Measurements from ENCODE around the gene UROC1. TPM values are rescaled to one million over a fixed set of nuclear protein-coding genes. Genes with fewer than 3 reads are reported as not detected.

UROC1 gene
- total and polyA plus RNA-seq, 5 donors from 2014 or later = not detected

GRCh38 chr3:126459111-126459762 is 58.3 kb downstream of the UROC1 start:
- Histone ChIP-seq H3K9me3 (ENCODE audit: control insufficient read depth in 2 of 2, low read length in 2 of 2) (no peaks in the 10 kb centered on the region), H3K4me3 (ENCODE audit: low read depth, low read length) (no peak overlapping the region), H3K4me1 (ENCODE audit: control insufficient read depth, insufficient read depth, low read length, poor library complexity, severe bottlenecking) (no peaks in the 10 kb centered on the region), H3K36me3 (ENCODE audit: control insufficient read depth, insufficient read depth, low read length) (peaks cover 83% of the 10 kb centered on the region), H3K27me3 (ENCODE audit: control insufficient read depth, insufficient read depth, low read length) (no peaks in the 10 kb centered on the region), H3K27ac (ENCODE audit: insufficient read depth, low read length, poor library complexity, severe bottlenecking) (no peak overlapping the region)
- Mint-ChIP-seq H3K9me3 (no peaks in the 10 kb centered on the region), H3K27ac (peak overlapping the region in 1 of 3 donors; percentile 38), H3K27me3 (no peaks in the 10 kb centered on the region), H3K4me3 (no peak overlapping the region), H3K4me1 (peaks cover 5 to 26% (median 19%) of the 10 kb centered on the region in 4 donors), H3K36me3 (peaks cover 53% of the 10 kb centered on the region)
- no peak for DNase-seq
- no peak for ATAC-seq (ENCODE audit: low read depth in 2 of 2)

DNA sequence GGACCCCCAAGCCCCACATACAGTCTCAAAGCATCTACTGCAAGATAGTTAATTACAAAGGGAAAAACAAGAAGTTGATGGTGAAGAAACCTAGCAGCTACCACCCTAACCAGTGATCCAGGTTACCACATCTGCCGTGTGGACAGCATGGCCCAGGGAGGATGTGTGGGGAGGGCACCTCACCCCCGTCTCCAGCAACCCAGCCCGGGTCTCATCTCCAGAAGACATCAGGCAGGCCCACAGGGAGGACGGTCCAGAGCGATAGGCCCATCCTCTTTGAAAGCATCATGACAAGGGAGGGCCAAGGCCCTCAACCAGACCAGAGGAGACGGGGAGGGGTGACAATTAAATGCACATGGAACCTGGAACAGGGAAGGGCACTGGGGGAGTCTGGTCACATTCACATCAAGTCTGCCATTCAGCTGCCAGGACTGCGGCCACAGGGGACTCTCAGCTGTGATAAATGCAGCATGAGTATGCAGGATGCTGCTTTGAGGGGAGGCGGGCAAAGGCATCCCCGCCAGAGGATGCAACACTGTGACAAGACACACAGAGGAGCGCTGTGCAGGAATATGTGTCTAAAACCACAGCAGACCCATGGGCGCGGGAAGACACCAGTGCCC is 60.7 kb downstream of the UROC1 start:
- Mint-ChIP-seq H3K4me1 (peaks cover 5 to 26% (median 19%) of the 10 kb centered on the region in 4 donors), H3K27ac (no peak overlapping the region), H3K36me3 (peaks cover 45% of the 10 kb centered on the region), H3K4me3 (no peak overlapping the region), H3K27me3 (no peaks in the 10 kb centered on the region), H3K9me3 (no peaks in the 10 kb centered on the region)
- no peak for ATAC-seq (ENCODE audit: low read depth in 2 of 2)
- Histone ChIP-seq H3K9me3 (ENCODE audit: control insufficient read depth in 2 of 2, low read length in 2 of 2) (no peaks in the 10 kb centered on the region), H3K27me3 (ENCODE audit: control insufficient read depth, insufficient read depth, low read length) (no peaks in the 10 kb centered on the region), H3K36me3 (ENCODE audit: control insufficient read depth, insufficient read depth, low read length) (peaks cover 83% of the 10 kb centered on the region), H3K4me1 (ENCODE audit: control insufficient read depth, insufficient read depth, low read length, poor library complexity, severe bottlenecking) (no peaks in the 10 kb centered on the region), H3K4me3 (ENCODE audit: low read depth, low read length) (no peak overlapping the region), H3K27ac (ENCODE audit: insufficient read depth, low read length, poor library complexity, severe bottlenecking) (no peak overlapping the region)
- no peak for DNase-seq

GRCh38 chr3:126456211-126456610 is 61.4 kb downstream of the UROC1 start:
- no peak overlapping the region for H3K27ac ChIP-seq (ENCODE audit: insufficient read depth, low read length, poor library complexity, severe bottlenecking)
- H3K36me3 Mint-ChIP-seq = peaks cover 44% of the 10 kb centered on the region
- no peaks in the 10 kb centered on the region for H3K27me3 ChIP-seq (ENCODE audit: control insufficient read depth, insufficient read depth, low read length)
- H3K36me3 ChIP-seq (ENCODE audit: control insufficient read depth, insufficient read depth, low read length) = peaks cover 83% of the 10 kb centered on the region
- no peaks in the 10 kb centered on the region for H3K9me3 ChIP-seq (ENCODE audit: control insufficient read depth in 2 of 2, low read length in 2 of 2)
- DNase-seq (no peak), ATAC-seq (ENCODE audit: low read depth in 2 of 2) (no peak)
- peaks cover 5 to 26% (median 20%) of the 10 kb centered on the region in 4 donors for H3K4me1 Mint-ChIP-seq
- no peaks in the 10 kb centered on the region for H3K9me3 Mint-ChIP-seq
- no peaks in the 10 kb centered on the region for H3K4me1 ChIP-seq (ENCODE audit: control insufficient read depth, insufficient read depth, low read length, poor library complexity, severe bottlenecking)
- H3K4me3 ChIP-seq (ENCODE audit: low read depth, low read length) = no peak overlapping the region
- H3K27ac Mint-ChIP-seq = no peak overlapping the region
- H3K27me3 Mint-ChIP-seq = no peaks in the 10 kb centered on the region
- no peak overlapping the region for H3K4me3 Mint-ChIP-seq

DNA sequence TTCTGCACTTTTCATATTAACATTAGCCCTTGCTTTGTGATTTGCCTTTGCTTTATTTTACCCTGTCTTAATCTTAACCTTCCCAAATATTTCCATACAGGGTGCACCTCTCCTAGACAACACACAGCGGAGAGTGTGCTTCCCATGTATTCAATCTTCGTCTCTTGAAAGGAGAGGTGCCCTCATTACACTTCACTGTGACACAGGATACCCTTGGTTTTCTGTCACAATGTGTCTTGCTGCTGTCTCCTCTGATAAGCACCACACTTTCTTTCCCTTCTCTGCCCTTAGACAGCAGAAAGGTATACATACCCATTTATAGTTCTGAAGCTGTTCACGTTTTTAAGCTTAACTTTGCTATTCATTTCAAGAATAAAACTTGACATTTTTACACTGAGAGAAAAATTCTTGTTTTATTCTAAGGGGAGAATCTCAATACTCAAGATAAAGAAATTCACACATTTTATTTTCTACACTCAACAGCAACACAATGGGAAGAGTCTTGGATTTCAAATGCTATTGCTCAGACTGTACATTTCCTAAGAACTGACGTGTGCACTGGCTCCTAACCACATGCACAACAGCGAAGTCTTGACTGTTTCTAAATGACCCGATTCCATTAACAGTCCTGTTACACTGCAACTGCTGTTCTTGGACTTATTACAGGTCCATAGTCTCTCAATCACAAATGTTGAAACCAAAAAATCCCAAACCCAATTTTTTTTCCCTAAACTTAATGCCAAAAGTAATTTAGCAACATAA is 63.0 kb downstream of the UROC1 start:
- no peak overlapping the region for H3K4me3 ChIP-seq (ENCODE audit: low read depth, low read length)
- peaks cover 42% of the 10 kb centered on the region for H3K36me3 Mint-ChIP-seq
- H3K27ac ChIP-seq (ENCODE audit: insufficient read depth, low read length, poor library complexity, severe bottlenecking) = no peak overlapping the region
- no peaks in the 10 kb centered on the region for H3K4me1 ChIP-seq (ENCODE audit: control insufficient read depth, insufficient read depth, low read length, poor library complexity, severe bottlenecking)
- ATAC-seq (ENCODE audit: low read depth in 2 of 2) = no peak
- DNase-seq = no peak
- peaks cover 5 to 24% (median 20%) of the 10 kb centered on the region in 4 donors for H3K4me1 Mint-ChIP-seq
- no peaks in the 10 kb centered on the region for H3K9me3 Mint-ChIP-seq
- no peak overlapping the region for H3K4me3 Mint-ChIP-seq
- no peaks in the 10 kb centered on the region for H3K27me3 Mint-ChIP-seq
- no peaks in the 10 kb centered on the region for H3K9me3 ChIP-seq (ENCODE audit: control insufficient read depth in 2 of 2, low read length in 2 of 2)
- H3K27ac Mint-ChIP-seq = no peak overlapping the region
- no peaks in the 10 kb centered on the region for H3K27me3 ChIP-seq (ENCODE audit: control insufficient read depth, insufficient read depth, low read length)
- H3K36me3 ChIP-seq (ENCODE audit: control insufficient read depth, insufficient read depth, low read length) = peaks cover 83% of the 10 kb centered on the region

- no peak for ATAC-seq (ENCODE audit: low read depth in 2 of 2)
- Histone ChIP-seq H3K27me3 (ENCODE audit: control insufficient read depth, insufficient read depth, low read length) (no peaks in the 10 kb centered on the region), H3K27ac (ENCODE audit: insufficient read depth, low read length, poor library complexity, severe bottlenecking) (no peak overlapping the region), H3K4me3 (ENCODE audit: low read depth, low read length) (no peak overlapping the region), H3K36me3 (ENCODE audit: control insufficient read depth, insufficient read depth, low read length) (peaks cover 82% of the 10 kb centered on the region), H3K4me1 (ENCODE audit: control insufficient read depth, insufficient read depth, low read length, poor library complexity, severe bottlenecking) (no peaks in the 10 kb centered on the region), H3K9me3 (ENCODE audit: control insufficient read depth in 2 of 2, low read length in 2 of 2) (no peaks in the 10 kb centered on the region)
- Mint-ChIP-seq H3K9me3 (no peaks in the 10 kb centered on the region), H3K4me1 (peaks cover 5 to 21% (median 15%) of the 10 kb centered on the region in 4 donors), H3K4me3 (no peak overlapping the region), H3K27me3 (no peaks in the 10 kb centered on the region), H3K27ac (no peak overlapping the region), H3K36me3 (peaks cover 37% of the 10 kb centered on the region)
- no peak for DNase-seq
These were observed 63.5 kb downstream of the UROC1 start for GRCh38 chr3:126454025-126454424.

DNA sequence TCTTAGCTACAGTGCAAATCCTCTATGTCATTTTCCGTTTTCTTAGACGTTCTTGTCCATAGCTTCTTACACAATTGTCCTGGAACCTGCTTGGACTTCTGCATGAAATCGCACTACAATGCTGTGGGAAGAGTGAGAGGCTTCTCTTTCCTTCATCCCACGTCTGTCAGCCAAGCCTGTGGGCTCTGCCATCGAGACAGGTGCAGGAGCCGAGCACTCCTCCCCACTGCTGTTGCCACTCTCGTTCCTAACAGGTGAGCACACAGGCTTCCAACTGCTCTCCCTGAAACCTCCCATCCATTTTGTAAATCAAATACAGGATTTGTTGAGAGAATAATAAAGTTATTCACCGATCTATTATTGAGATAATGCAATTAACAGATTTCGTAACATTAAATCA is 65.4 kb downstream of the UROC1 start:
- H3K36me3 ChIP-seq (ENCODE audit: control insufficient read depth, insufficient read depth, low read length) = peaks cover 81% of the 10 kb centered on the region
- no peaks in the 10 kb centered on the region for H3K27me3 ChIP-seq (ENCODE audit: control insufficient read depth, insufficient read depth, low read length)

GRCh38 chr3:126451511-126451910 is 66.1 kb downstream of the UROC1 start:
- Mint-ChIP-seq H3K9me3 (no peaks in the 10 kb centered on the region), H3K27me3 (no peaks in the 10 kb centered on the region), H3K36me3 (peaks cover 20% of the 10 kb centered on the region), H3K27ac (peak overlapping the region; percentile 63 to 74 (median 71)), H3K4me1 (peaks cover 0 to 10% (median 7%) of the 10 kb centered on the region in 4 donors), H3K4me3 (no peak overlapping the region)
- Histone ChIP-seq H3K4me1 (ENCODE audit: control insufficient read depth, insufficient read depth, low read length, poor library complexity, severe bottlenecking) (no peaks in the 10 kb centered on the region), H3K27ac (ENCODE audit: insufficient read depth, low read length, poor library complexity, severe bottlenecking) (no peak overlapping the region), H3K4me3 (ENCODE audit: low read depth, low read length) (no peak overlapping the region), H3K36me3 (ENCODE audit: control insufficient read depth, insufficient read depth, low read length) (peaks cover 74% of the 10 kb centered on the region), H3K9me3 (ENCODE audit: control insufficient read depth in 2 of 2, low read length in 2 of 2) (no peaks in the 10 kb centered on the region), H3K27me3 (ENCODE audit: control insufficient read depth, insufficient read depth, low read length) (no peaks in the 10 kb centered on the region)
- no peak for ATAC-seq (ENCODE audit: low read depth in 2 of 2)
- no peak for DNase-seq

More for the DNA sequence above, 65.4 kb downstream of the UROC1 start:
- no peak for ATAC-seq (ENCODE audit: low read depth in 2 of 2)
- H3K27me3 Mint-ChIP-seq = no peaks in the 10 kb centered on the region
- no peak overlapping the region for H3K27ac Mint-ChIP-seq
- H3K4me3 ChIP-seq (ENCODE audit: low read depth, low read length) = no peak overlapping the region
- no peak overlapping the region for H3K4me3 Mint-ChIP-seq
- H3K36me3 Mint-ChIP-seq = peaks cover 26% of the 10 kb centered on the region
- no peaks in the 10 kb centered on the region for H3K4me1 ChIP-seq (ENCODE audit: control insufficient read depth, insufficient read depth, low read length, poor library complexity, severe bottlenecking)
- H3K9me3 ChIP-seq (ENCODE audit: control insufficient read depth in 2 of 2, low read length in 2 of 2) = no peaks in the 10 kb centered on the region
- DNase-seq = no peak
- no peak overlapping the region for H3K27ac ChIP-seq (ENCODE audit: insufficient read depth, low read length, poor library complexity, severe bottlenecking)
- peaks cover 0 to 16% (median 9%) of the 10 kb centered on the region in 4 donors for H3K4me1 Mint-ChIP-seq
- H3K9me3 Mint-ChIP-seq = no peaks in the 10 kb centered on the region

Measured in CD4-positive, CD25-positive, alpha-beta regulatory T cell (primary cell).